H1 (cell line): ENCODE measurements around the gene PDK2. TPM values are rescaled to one million over a fixed set of nuclear protein-coding genes. Genes with fewer than 3 reads are reported as not detected.

ENCODE experiments used
- CTCF ChIA-PET: fragments of 300-600 bp; sonication (Branson Sonifier 250); formaldehyde crosslinking; loops from one replicate; lab custom pipeline; 2021; ENCODE audit not compliant: partially characterized antibody; lab: Charles Lee
- POLR2A ChIA-PET: fragments of 300-600 bp; sonication (Branson Sonifier 250); formaldehyde crosslinking; loops from one replicate; lab custom pipeline; 2021; ENCODE audit warnings: inconsistent platforms; ENCODE audit not compliant: partially characterized antibody; lab: Charles Lee
- DNase-seq, 2 experiments: peaks; one replicate each; pipeline versions ENCODE4 v3.0.0 to v3.0.0-alpha.2; 2010 to 2022; ENCODE audit warnings: low spot score in 2 of 2, low read depth in 1 of 2, mixed read lengths in 1 of 2
- FAIRE-seq: peaks from 2 replicates; lab custom pipeline; 2011; peaks lifted over from hg19 to GRCh38; lab: Jason Lieb, UNC
- H2AFZ ChIP-seq: 2 replicates; pipeline ENCODE4 v1.8.1; 2012; ENCODE audit warnings: low read length, inconsistent platforms
- H2AK5ac ChIP-seq: 2 replicates; pipeline ENCODE4 v1.6.1; 2013; ENCODE audit warnings: low read depth, low read length
- H2BK120ac ChIP-seq: replicated peaks from 2 replicates; pipeline ENCODE3; 2013; ENCODE audit warnings: low read depth, low read length, inconsistent platforms
- H2BK12ac ChIP-seq: 2 replicates; pipeline ENCODE4 v1.6.1; 2013; ENCODE audit warnings: low read depth, low read length
- H2BK15ac ChIP-seq: 2 replicates; pipeline ENCODE4 v1.6.1; 2013; ENCODE audit warnings: low read length
- H2BK20ac ChIP-seq: 2 replicates; pipeline ENCODE4 v1.6.1; 2013; ENCODE audit warnings: low read length
- H2BK5ac ChIP-seq: 2 replicates; pipeline ENCODE4 v1.6.1; 2013; ENCODE audit warnings: low read depth, low read length
- H3K14ac ChIP-seq: 2 replicates; pipeline ENCODE4 v1.6.1; 2013; ENCODE audit warnings: inconsistent platforms; ENCODE audit not compliant: insufficient read length
- H3K18ac ChIP-seq: 2 replicates; pipeline ENCODE4 v1.6.1; 2013; ENCODE audit warnings: low read length; ENCODE audit errors: extremely low read depth
- H3K23ac ChIP-seq: 2 replicates; pipeline ENCODE4 v1.6.1; 2013; ENCODE audit warnings: inconsistent platforms; ENCODE audit not compliant: insufficient read length
- H3K23me2 ChIP-seq: 2 replicates; pipeline ENCODE4 v1.6.1; 2013; ENCODE audit warnings: low read depth, low read length
- H3K27ac ChIP-seq: 2 replicates; pipeline ENCODE4 v1.6.1; 2011; ENCODE audit warnings: low read depth, low read length, inconsistent platforms
- H3K27me3 ChIP-seq, 4 experiments: replicated peaks in 1 of 4; 1 replicate in 1 of 4; 2 replicates in 3 of 4; pipeline versions ENCODE4 v1.6.1 to v1.8.1; 2011 to 2013; ENCODE audit warnings: low read length in 3 of 4, mild to moderate bottlenecking in 3 of 4, inconsistent platforms in 2 of 4, mixed read lengths in 2 of 4, moderate library complexity in 1 of 4; ENCODE audit not compliant: control insufficient read depth in 3 of 4, insufficient read depth in 3 of 4; ENCODE audit errors: extremely low read depth in 1 of 4
- H3K36me3 ChIP-seq, 4 experiments: 2 replicates each; pipeline versions ENCODE4 v1.6.1 to v1.8.1; 2011 to 2013; ENCODE audit warnings: mild to moderate bottlenecking in 4 of 4, low read length in 3 of 4, moderate library complexity in 2 of 4, control low read depth in 1 of 4, inconsistent platforms in 1 of 4; ENCODE audit not compliant: insufficient read depth in 4 of 4, control insufficient read depth in 2 of 4
- H3K4ac ChIP-seq: replicated peaks from 2 replicates; pipeline ENCODE3; 2013; ENCODE audit warnings: low read length, low read depth, mixed read lengths, inconsistent platforms; ENCODE audit not compliant: insufficient read length
- H3K4me1 ChIP-seq, 4 experiments: replicated peaks in 1 of 4; 1 replicate in 1 of 4; 2 replicates in 3 of 4; pipeline versions ENCODE4 v1.6.1 to v1.8.1; 2011 to 2013; ENCODE audit warnings: low read length in 3 of 4, inconsistent platforms in 2 of 4, mixed read lengths in 1 of 4; ENCODE audit not compliant: insufficient read depth in 4 of 4, control insufficient read depth in 3 of 4
- H3K4me2 ChIP-seq, 2 experiments: 2 replicates each; pipeline versions ENCODE4 v1.6.1 to v1.8.1; 2011 to 2013; ENCODE audit warnings: low read depth in 2 of 2, low read length in 2 of 2, control low read depth in 1 of 2, inconsistent platforms in 1 of 2, mild to moderate bottlenecking in 1 of 2; ENCODE audit not compliant: insufficient read depth in 1 of 2
- H3K4me3 ChIP-seq, 4 experiments: fragments of 200-600, 300-600 bp in 1 of 4; sonication (generic), shearing (Covaris generic), sonication (Bioruptor Twin) in 1 of 4; 2 replicates each; pipeline versions ENCODE4 v1.5.1 to v1.8.1; 2011 to 2016; ENCODE audit warnings: low read length in 4 of 4, low read depth in 3 of 4, control low read depth in 2 of 4, inconsistent platforms in 2 of 4, mild to moderate bottlenecking in 2 of 4, mixed read lengths in 1 of 4, moderate library complexity in 1 of 4; ENCODE audit not compliant: insufficient read depth in 2 of 4; ENCODE audit errors: extremely low read depth in 1 of 4
- H3K56ac ChIP-seq: replicated peaks from 2 replicates; pipeline ENCODE3; 2013; ENCODE audit warnings: low read depth, mild to moderate bottlenecking, mixed read lengths, low read length, inconsistent platforms; ENCODE audit not compliant: insufficient read length
- H3K79me1 ChIP-seq: 2 replicates; pipeline ENCODE4 v1.6.1; 2013; ENCODE audit warnings: low read depth, low read length, control low read depth
- H3K79me2 ChIP-seq, 2 experiments: 2 replicates each; pipeline versions ENCODE4 v1.6.1 to v1.8.1; 2012 to 2013; ENCODE audit warnings: low read length in 2 of 2, mild to moderate bottlenecking in 2 of 2, inconsistent platforms in 1 of 2; ENCODE audit not compliant: insufficient read depth in 2 of 2, control insufficient read depth in 1 of 2
- H3K9ac ChIP-seq, 4 experiments: replicated peaks in 1 of 4; 1 replicate in 1 of 4; 2 replicates in 3 of 4; pipeline versions ENCODE4 v1.6.1 to v1.8.1; 2011 to 2013; ENCODE audit warnings: low read depth in 3 of 4, low read length in 3 of 4, control low read depth in 2 of 4, mild to moderate bottlenecking in 2 of 4, moderate library complexity in 2 of 4, inconsistent platforms in 1 of 4; ENCODE audit errors: extremely low read depth in 1 of 4
- H3K9me3 ChIP-seq, 2 experiments: 2 replicates each; pipeline versions ENCODE4 v1.6.1 to v1.8.1; 2012 to 2013; ENCODE audit warnings: mild to moderate bottlenecking in 2 of 2, moderate library complexity in 2 of 2, control low read depth in 1 of 2, inconsistent platforms in 1 of 2, low read depth in 1 of 2, low read length in 1 of 2, mixed read lengths in 1 of 2; ENCODE audit not compliant: insufficient read depth in 2 of 2
- H4K20me1 ChIP-seq, 2 experiments: replicated peaks in 1 of 2; 2 replicates each; pipeline versions ENCODE3 to v1.8.1; 2011 to 2013; ENCODE audit warnings: inconsistent platforms in 2 of 2, low read length in 2 of 2, mild to moderate bottlenecking in 1 of 2; ENCODE audit not compliant: insufficient read depth in 2 of 2, control insufficient read depth in 1 of 2
- H4K5ac ChIP-seq: 2 replicates; pipeline ENCODE4 v1.6.1; 2013; ENCODE audit warnings: low read length, low read depth, mixed read lengths, inconsistent platforms; ENCODE audit not compliant: insufficient read length
- H4K8ac ChIP-seq: 2 replicates; pipeline ENCODE4 v1.8.0; 2013; ENCODE audit warnings: mild to moderate bottlenecking, moderate library complexity, low read length, inconsistent platforms; ENCODE audit not compliant: insufficient read depth; ENCODE audit errors: extremely low read depth
- H4K91ac ChIP-seq: replicated peaks from 2 replicates; pipeline ENCODE3; 2013; ENCODE audit warnings: low read length, mixed read lengths, inconsistent platforms; ENCODE audit not compliant: insufficient read length
- GTF2F1 ChIP-seq: IDR thresholded peaks from 2 replicates; pipeline ENCODE4 v1.6.1; 2012; ENCODE audit warnings: low read depth, low read length, improper control_type of control experiment, borderline replicate concordance
- HDAC6 ChIP-seq: IDR thresholded peaks from one replicate; pipeline ENCODE4 v1.7.1; 2012; ENCODE audit warnings: low read depth, mild to moderate bottlenecking, inconsistent platforms, low read length, moderate library complexity
- RXRA ChIP-seq: IDR thresholded peaks from 2 replicates; pipeline ENCODE4 v1.6.1; 2011; ENCODE audit warnings: low read depth, mild to moderate bottlenecking, low read length, moderate library complexity; ENCODE audit not compliant: insufficient read depth
- SUZ12 ChIP-seq: fragments of 200-600 bp; sonication (generic); IDR thresholded peaks from 2 replicates; pipeline ENCODE4 v1.6.1; 2012; ENCODE audit warnings: mild to moderate bottlenecking, inconsistent platforms, low read length, moderate library complexity, mixed read lengths
- WGBS, 2 experiments: shearing (Covaris generic) in 1 of 2; methylation state at CpG; one replicate each; pipeline versions ENCODE4 v1.1.6 to v1.1.7; 2013 to 2015; ENCODE audit warnings: low lambda C conversion rate in 2 of 2, mixed read lengths in 2 of 2, inconsistent platforms in 1 of 2, low coverage in 1 of 2, missing lambda C conversion rate in 1 of 2; ENCODE audit not compliant: insufficient replicate concordance in 2 of 2, insufficient coverage in 1 of 2, insufficient read length in 1 of 2; ENCODE audit errors: extremely low coverage in 1 of 2, missing lambda C conversion rate in 1 of 2; 5-methylcytosine and 5-hydroxymethylcytosine counted together
- polyA plus RNA-seq, 7 experiments: library from polyadenylated mRNA; depleted of rRNA in 3 of 7; stranded (reverse) in 5 of 7; unstranded in 2 of 7; fragments of >200 nt in 5 of 7; fragments of 200-250 nt in 2 of 7; gene quantifications; 1 replicate in 5 of 7; 2 replicates in 1 of 7; 4 replicates in 1 of 7; pipeline versions ENCODE4 v1.2.1 to v1.2.3, GENCODE V29; 2011 to 2013; ENCODE audit warnings: missing spikeins in 2 of 7, mixed read lengths in 2 of 7
- total RNA-seq: library from RNA; stranded (reverse); fragmentation: NEBNext Ultra II Directional; extraction: Animal tissue kit (Norgen Biotek cat#: 25700); gene quantifications from 2 replicates; pipeline ENCODE4 v1.2.1, GENCODE V29; 2021

The PDK2 gene
- total and polyA plus RNA-seq, 2 of the 8 experiments (the other 6 are each of a cell fraction or from before 2014, with no cell fraction given), result 18.3 to 121 TPM

DNA sequence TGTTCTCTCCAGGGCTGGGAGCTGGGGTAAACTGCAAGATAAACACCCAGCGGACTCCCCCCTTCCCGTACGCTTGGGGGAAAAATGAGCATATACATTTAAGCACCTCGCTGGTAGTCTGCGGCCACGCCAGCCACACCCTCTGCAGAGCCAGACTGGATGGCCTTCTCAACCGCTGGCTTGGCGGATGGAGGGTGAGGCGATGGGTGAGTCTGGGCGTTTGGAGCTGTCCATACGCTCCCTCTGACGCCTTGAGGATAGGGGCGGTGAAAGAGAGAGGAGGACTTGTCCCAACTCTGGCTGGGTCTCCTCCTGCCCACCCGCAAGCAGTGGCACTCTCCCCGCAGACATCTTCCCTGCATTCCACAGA lies 38.2 kb upstream of the PDK2 start:
- Histone ChIP-seq H3K56ac (no peak overlapping the region), H3K4ac (no peak overlapping the region), H2BK120ac (no peak overlapping the region), H3K4me2 (peak overlapping the region; percentile 70 to 89), H3K23me2 (peaks cover 15% of the 10 kb centered on the region), H3K79me1 (no peaks in the 10 kb centered on the region), H3K14ac (no peak overlapping the region), H4K5ac (no peak overlapping the region), H3K23ac (no peak overlapping the region), H2BK15ac (peak overlapping the region; percentile 19; the same call in 1 of the 2 replicates), H3K4me1 (peaks cover 5 to 10% (median 10%) of the 10 kb centered on the region in 4 experiments; a peak in 6 of 7 replicates), H3K27me3 (peaks cover 0 to 13% (median 11%) of the 10 kb centered on the region in 4 experiments; a peak in 5 of 7 replicates), H2AFZ (peak overlapping the region; percentile 3; the same call in 1 of the 2 replicates), H3K4me3 (peak overlapping the region; percentile 37 to 65 (median 58)), H4K91ac (no peak overlapping the region), H3K27ac (no peak overlapping the region), H3K9me3 (no peaks in the 10 kb centered on the region), H2AK5ac (no peak overlapping the region), H2BK20ac (peak overlapping the region; percentile 68), H2BK5ac (no peak overlapping the region), H3K9ac (no peak overlapping the region), H3K18ac (peak overlapping the region; percentile 57; the same call in 1 of the 2 replicates), H3K79me2 (no peaks in the 10 kb centered on the region), H4K8ac (no peak overlapping the region), H2BK12ac (peak overlapping the region; percentile 31; the same call in 1 of the 2 replicates), H4K20me1 (no peaks in the 10 kb centered on the region), H3K36me3 (no peaks in the 10 kb centered on the region)
- no peak for TF ChIP-seq GTF2F1
- TF ChIP-seq HDAC6, result no peak
- no peak for TF ChIP-seq RXRA
- TF ChIP-seq SUZ12, result 0 out of 2 replicates have a peak, but pooled peaks have one; percentile 23
- peak in 1 of 2 experiments; percentile 63 for DNase-seq
- WGBS, 2 experiments, result 13% methylated on average over 13 of the region's 15 CpGs; no CpG with 5 or more reads in 1 of the 2 experiments
- POLR2A ChIA-PET, result interaction anchor here (1.0 to 3.7 kb wide), 8 partner anchors 12 to 69 kb away, joined by 3 to 23 read pairs (median 4); no protein-coding TSS in a partner anchor
- no peak for FAIRE-seq
- CTCF ChIA-PET, result interaction anchor here (0.6 to 14.6 kb wide), 21 partner anchors 8 to 194 kb away, joined by 3 to 169 read pairs (median 4); partner anchors contain the start of gene PDK2
